Measurements from ENCODE around the gene LZTFL1. TPM values are rescaled to one million over a fixed set of nuclear protein-coding genes. Genes with fewer than 3 reads are reported as not detected.

The LZTFL1 gene
- total and polyA plus RNA-seq, 8 donors: 17.0 to 66.8 (median 50.8) TPM

DNA sequence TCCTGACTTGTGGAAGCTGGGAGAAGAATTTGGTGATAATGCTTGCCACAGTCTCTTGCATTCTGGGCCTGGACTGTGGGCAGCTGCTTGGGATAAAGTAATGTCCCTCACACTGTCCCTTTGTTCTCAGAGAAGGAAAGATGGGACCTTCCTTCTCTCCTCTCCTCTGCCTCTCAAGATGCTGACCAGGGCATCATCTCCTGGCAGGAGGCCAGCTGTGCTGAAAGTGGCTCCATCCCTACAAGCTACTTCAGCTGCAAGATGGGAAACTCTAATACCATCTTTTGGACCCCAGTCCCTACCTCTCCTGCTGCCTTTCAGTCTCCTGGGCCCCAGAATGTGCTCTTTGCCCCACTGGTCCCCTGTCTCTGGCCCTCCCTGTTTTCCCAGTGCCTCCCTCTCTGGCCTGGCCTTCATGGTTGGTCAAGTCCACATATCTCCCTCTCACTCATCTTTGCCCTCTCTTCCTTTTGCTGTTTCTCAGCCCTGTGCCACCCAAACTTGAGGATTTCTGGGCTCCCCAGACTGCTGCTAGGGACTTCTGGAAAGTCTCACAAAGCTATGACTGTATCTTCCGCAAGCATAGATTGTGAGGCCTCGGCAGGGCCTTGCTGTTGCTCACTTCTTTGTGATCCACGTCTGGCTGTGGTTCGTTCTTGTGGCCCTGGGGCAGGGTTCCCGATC lies 38.5 kb downstream of the LZTFL1 start:
- intact Hi-C loops (cut with DNase I): no loop called here
- no peak overlapping the region for H3K27ac ChIP-seq
- no peaks in the 10 kb centered on the region for H3K36me3 ChIP-seq
- H3K4me3 ChIP-seq: no peak overlapping the region
- H3K9me3 ChIP-seq: no peaks in the 10 kb centered on the region
- DNase-seq (no peak), ATAC-seq (no peak)
- H3K4me1 ChIP-seq: no peaks in the 10 kb centered on the region
- TF ChIP-seq, protein P1, sequence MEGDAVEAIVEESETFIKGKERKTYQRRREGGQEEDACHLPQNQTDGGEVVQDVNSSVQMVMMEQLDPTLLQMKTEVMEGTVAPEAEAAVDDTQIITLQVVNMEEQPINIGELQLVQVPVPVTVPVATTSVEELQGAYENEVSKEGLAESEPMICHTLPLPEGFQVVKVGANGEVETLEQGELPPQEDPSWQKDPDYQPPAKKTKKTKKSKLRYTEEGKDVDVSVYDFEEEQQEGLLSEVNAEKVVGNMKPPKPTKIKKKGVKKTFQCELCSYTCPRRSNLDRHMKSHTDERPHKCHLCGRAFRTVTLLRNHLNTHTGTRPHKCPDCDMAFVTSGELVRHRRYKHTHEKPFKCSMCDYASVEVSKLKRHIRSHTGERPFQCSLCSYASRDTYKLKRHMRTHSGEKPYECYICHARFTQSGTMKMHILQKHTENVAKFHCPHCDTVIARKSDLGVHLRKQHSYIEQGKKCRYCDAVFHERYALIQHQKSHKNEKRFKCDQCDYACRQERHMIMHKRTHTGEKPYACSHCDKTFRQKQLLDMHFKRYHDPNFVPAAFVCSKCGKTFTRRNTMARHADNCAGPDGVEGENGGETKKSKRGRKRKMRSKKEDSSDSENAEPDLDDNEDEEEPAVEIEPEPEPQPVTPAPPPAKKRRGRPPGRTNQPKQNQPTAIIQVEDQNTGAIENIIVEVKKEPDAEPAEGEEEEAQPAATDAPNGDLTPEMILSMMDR (IDR thresholded peaks at IDR 0.05): no peak
- H3K27me3 ChIP-seq: peaks cover 0 to 18% of the 10 kb centered on the region in 2 donors

DNA sequence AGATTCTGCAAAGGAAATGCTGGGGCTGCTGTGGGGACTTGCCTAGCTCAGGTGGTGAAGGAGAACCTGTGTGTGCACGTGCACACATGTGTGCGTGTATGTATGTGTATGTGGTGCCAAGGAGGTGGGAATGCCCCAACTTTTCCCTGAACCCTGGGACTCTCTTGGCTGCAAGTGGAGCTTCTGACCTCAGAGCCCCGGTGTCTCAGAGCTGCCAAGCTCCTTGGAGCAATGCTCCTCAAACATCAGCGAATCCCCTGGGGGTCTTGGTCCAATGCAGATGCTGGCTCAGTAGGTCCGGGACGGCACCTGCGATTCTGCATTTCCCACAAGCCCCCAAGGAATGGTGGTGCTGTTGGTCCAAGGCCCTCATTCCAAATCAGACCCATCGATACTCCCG lies 39.8 kb downstream of the LZTFL1 start:
- Histone ChIP-seq H3K27ac (no peak overlapping the region), H3K36me3 (no peaks in the 10 kb centered on the region), H3K4me1 (no peaks in the 10 kb centered on the region), H3K27me3 (peaks cover 7 to 31% of the 10 kb centered on the region in 2 donors), H3K4me3 (no peak overlapping the region), H3K9me3 (no peaks in the 10 kb centered on the region)
- intact Hi-C loops (cut with DNase I): no loop called here
- ATAC-seq (no peak), DNase-seq (no peak)
- TF ChIP-seq, protein P1 (IDR thresholded peaks at IDR 0.05): no peak

DNA sequence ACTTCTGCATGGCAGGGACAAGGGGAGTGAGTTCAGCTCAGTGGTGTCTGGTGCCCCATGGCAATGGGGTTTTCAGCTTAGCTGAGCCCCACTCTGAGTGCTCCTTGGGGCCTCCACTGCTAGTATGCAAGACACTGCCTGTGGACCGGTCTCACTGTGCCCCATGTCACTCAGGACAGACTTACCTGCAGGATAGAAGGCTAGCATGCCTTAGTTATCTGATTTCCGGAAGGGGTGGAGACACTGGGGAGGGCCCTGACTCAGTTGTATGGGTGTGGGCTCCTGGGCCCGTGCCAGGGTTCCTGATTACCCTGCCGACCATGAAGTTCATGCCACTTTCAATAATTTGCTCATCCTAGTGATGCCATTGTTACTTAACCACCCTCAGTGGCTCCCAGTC lies 41.3 kb downstream of the LZTFL1 start:
- TF ChIP-seq, protein P1 (IDR thresholded peaks at IDR 0.05): no peak
- Histone ChIP-seq H3K36me3 (no peaks in the 10 kb centered on the region), H3K9me3 (no peaks in the 10 kb centered on the region), H3K27ac (no peak overlapping the region), H3K4me1 (peaks cover 10 to 12% of the 10 kb centered on the region in 2 donors), H3K4me3 (no peak overlapping the region), H3K27me3 (peaks cover 23 to 46% of the 10 kb centered on the region in 2 donors)
- no peak for DNase-seq
- ATAC-seq: no peak
- intact Hi-C loops (cut with DNase I): no loop called here

DNA sequence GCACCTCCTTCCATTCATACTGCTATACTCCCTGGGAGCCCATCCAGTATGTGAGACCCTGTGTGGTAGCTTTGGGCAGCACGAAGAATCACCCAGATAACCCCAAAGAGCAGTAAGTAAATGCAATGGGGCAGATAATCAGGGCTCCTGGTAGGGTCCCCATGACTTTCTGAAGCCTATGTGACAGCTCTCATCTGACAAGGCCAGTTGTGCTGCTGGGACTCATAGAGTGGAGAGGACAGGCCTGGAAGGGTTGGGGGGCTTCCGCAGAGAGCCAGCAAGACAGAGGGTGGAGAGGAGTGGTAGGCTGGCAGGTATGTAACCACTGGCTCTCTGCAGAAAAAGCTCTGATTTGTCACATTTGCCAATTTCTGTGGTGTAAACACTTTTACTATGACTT lies 42.3 kb downstream of the LZTFL1 start:
- no peak overlapping the region for H3K27ac ChIP-seq
- H3K4me3 ChIP-seq: no peak overlapping the region
- H3K36me3 ChIP-seq: no peaks in the 10 kb centered on the region
- intact Hi-C loops (cut with DNase I): no loop called here
- ATAC-seq (no peak), DNase-seq (no peak)
- TF ChIP-seq, protein P1 (IDR thresholded peaks at IDR 0.05): no peak
- peaks cover 10 to 16% of the 10 kb centered on the region in 2 donors for H3K4me1 ChIP-seq
- H3K9me3 ChIP-seq: no peaks in the 10 kb centered on the region
- H3K27me3 ChIP-seq: peaks cover 32 to 56% of the 10 kb centered on the region in 2 donors

DNA sequence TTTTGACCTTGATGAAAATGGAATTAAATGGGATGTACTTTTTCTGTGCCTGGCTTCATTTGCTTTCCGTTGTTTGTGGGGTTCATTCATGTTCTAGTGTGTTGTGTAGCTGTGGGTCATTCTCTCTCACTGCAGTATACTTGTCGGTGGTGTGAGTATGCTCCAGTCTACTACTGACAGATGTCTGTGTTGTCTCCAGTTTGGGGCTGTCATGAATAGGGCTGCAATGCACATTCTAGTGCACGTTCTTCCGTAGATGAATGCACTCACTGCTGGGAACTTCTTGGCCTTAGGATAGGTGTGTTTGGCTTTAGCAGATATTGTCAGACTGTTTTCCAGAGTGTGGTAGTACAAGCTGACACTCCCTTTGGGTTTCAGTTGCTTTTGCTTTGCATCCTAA lies 43.9 kb downstream of the LZTFL1 start:
- TF ChIP-seq, protein P1 (IDR thresholded peaks at IDR 0.05): no peak
- ATAC-seq (no peak), DNase-seq (no peak)
- no peaks in the 10 kb centered on the region for H3K36me3 ChIP-seq
- intact Hi-C loops (cut with DNase I): no loop called here
- H3K27me3 ChIP-seq: peaks cover 32 to 66% of the 10 kb centered on the region in 2 donors
- H3K4me3 ChIP-seq: no peak overlapping the region
- H3K9me3 ChIP-seq: no peaks in the 10 kb centered on the region
- no peak overlapping the region for H3K27ac ChIP-seq
- H3K4me1 ChIP-seq: peaks cover 10 to 16% of the 10 kb centered on the region in 2 donors

Data from left lung (tissue), 10 donors.